ENCODE data around the gene MBOAT2.

DNA sequence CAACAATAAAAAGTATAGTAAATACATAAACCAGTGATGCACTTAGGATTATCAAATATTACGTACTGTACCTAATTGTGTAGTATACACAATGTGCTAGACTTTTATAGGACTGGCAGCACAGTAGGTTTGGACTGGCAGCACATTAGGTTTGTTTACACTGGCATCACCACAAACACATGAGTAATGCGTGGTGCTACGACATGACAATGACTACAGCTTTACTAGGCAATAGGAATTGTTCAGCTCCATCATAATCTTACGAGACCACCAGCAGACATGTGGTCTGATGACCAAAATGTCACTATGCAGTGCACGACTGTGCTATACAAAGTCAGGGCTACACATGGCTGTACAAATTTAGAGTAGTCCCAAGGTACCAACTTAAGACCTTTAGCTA lies 2.3 kb downstream of the MBOAT2 start:
- no peak for TF ChIP-seq CTCF (conservative IDR thresholded peaks at IDR 0.05; ENCODE audit: low read depth, low read length)
- TF ChIP-seq EZH2 (IDR thresholded peaks at IDR 0.05; ENCODE audit: borderline replicate concordance, low read depth, low read length, poor library complexity, severe bottlenecking) = no peak
